Measurements from ENCODE around the gene CCM2L. TPM values are rescaled to one million over a fixed set of nuclear protein-coding genes. Genes with fewer than 3 reads are reported as not detected.
"Not testable (repeated sequence)": the region's sequence is repeated elsewhere in the genome, so short reads cannot be mapped to it uniquely, and the experiment has no call there.

CCM2L gene
- total and polyA plus RNA-seq, 7 donors = 3.3 to 7.3 (median 4.0) TPM

GRCh38 chr20:32031007-32031958 lies 21.0 kb downstream of the CCM2L start:
- 14 to 24% (median 17%) methylated on average over 55 to 59 of the region's 59 CpGs for WGBS, 3 donors
- H3K36me3 ChIP-seq (ENCODE audit: insufficient read depth in 1 of 2, low read depth in 1 of 2) = no peaks in the 10 kb centered on the region
- H3K4me3 ChIP-seq = peak overlapping the region; percentile 50
- H3K4me1 ChIP-seq = no peaks in the 10 kb centered on the region
- intact Hi-C loops (cut with DNase I) = loop anchor here (1.0 to 10.0 kb wide), 6 partner anchors 61 to 306 kb away; partner anchors contain the start of gene BCL2L1 (in 1 of the 2)
- H3K27ac ChIP-seq = no peak overlapping the region
- H3K9me3 ChIP-seq = no peaks in the 10 kb centered on the region
- TF ChIP-seq CTCF (IDR thresholded peaks at IDR 0.05) = peak; percentile 93
- DNase-seq (peak; percentile 77 to 87), ATAC-seq (peak; percentile 84 to 94 (median 87))
- H3K27me3 ChIP-seq (ENCODE audit: insufficient read depth in 3 of 3, low read length in 2 of 3) = peaks cover 0 to 32% (median under 1%) of the 10 kb centered on the region in 3 donors

- no peak for ATAC-seq
- intact Hi-C loops (cut with DNase I) = loop anchor here (5.0 to 10.0 kb wide), 4 partner anchors 59 to 309 kb away; partner anchors contain the start of gene BCL2L1 (in 1 of the 2)
- no peak overlapping the region for H3K27ac ChIP-seq
- H3K36me3 ChIP-seq (ENCODE audit: insufficient read depth in 1 of 2, low read depth in 1 of 2) = no peaks in the 10 kb centered on the region
- no peaks in the 10 kb centered on the region for H3K9me3 ChIP-seq
- H3K27me3 ChIP-seq (ENCODE audit: insufficient read depth in 3 of 3, low read length in 2 of 3) = peaks cover 0 to 40% (median 3%) of the 10 kb centered on the region in 3 donors
- no peaks in the 10 kb centered on the region for H3K4me1 ChIP-seq
- no peak for TF ChIP-seq CTCF (IDR thresholded peaks at IDR 0.05)
- DNase-seq = no peak
- no peak overlapping the region for H3K4me3 ChIP-seq
- 19 to 30% (median 24%) methylated on average over 2 of the region's 2 CpGs for WGBS, 3 donors
Observed at GRCh38 chr20:32033316-32033715, 23.1 kb downstream of the CCM2L start.

- not testable (repeated sequence) for H3K9me3 ChIP-seq; H3K36me3 ChIP-seq (ENCODE audit: insufficient read depth in 1 of 2, low read depth in 1 of 2); H3K27ac ChIP-seq; H3K4me1 ChIP-seq; ATAC-seq; H3K4me3 ChIP-seq; DNase-seq
- WGBS, 3 donors = 59 to 70% (median 61%) methylated on average over 3 of the region's 3 CpGs
- peaks cover 0 to 40% (median 3%) of the 10 kb centered on the region in 3 donors for H3K27me3 ChIP-seq (ENCODE audit: insufficient read depth in 3 of 3, low read length in 2 of 3)
- intact Hi-C loops (cut with DNase I) = loop anchor here (5.0 to 10.0 kb wide), 4 partner anchors 59 to 309 kb away; partner anchors contain the start of gene BCL2L1 (in 1 of the 2)
Observed at GRCh38 chr20:32033721-32034120, 23.5 kb downstream of the CCM2L start.

DNA sequence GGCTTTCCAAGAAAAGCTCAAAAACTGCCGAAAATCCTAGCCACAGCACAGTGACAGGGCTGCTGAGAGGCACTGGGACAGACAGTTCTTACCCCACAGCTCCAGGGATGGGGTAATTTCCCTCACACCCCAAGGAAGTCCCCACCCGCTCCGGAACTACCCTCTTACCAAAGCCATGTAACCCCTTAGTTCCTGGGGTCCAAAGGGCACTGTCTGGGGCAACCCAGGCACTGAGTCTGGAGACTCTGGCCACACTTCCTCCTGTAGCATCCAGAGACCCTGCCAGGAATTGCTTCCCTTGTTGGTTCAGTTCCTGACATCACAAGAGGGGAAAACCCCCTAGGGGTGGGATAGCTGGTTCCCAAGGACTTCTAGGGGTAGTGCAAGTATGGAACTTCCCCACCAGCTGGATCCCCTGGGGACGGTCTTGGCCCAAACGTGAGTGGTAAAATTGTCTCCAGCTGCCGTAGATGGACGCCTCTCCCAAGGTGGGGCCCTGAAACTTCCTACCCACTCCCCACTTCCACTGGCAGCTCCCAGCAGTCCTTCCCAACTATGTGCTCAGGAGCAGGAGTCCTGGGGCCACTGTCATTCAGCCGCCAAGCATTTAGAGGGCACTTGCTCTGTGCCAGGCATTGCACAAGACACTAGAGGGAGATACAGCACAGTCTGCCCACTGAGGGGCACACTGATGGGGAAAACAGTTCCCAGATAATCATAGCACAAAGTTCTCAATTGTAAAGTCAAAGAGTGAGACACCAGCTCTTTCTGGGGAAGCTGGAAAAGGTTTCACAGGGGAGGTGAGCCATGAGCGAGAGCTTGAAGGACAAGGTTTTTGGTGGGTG lies 24.6 kb downstream of the CCM2L start:
- TF ChIP-seq CTCF (IDR thresholded peaks at IDR 0.05) = no peak
- H3K4me1 ChIP-seq = no peaks in the 10 kb centered on the region

More for the DNA sequence above, 24.6 kb downstream of the CCM2L start:
- no peaks in the 10 kb centered on the region for H3K9me3 ChIP-seq
- intact Hi-C loops (cut with DNase I) = loop anchor here (5.0 to 10.0 kb wide), 4 partner anchors 57 to 310 kb away; partner anchors contain the start of gene BCL2L1 (in 1 of the 2)
- peaks cover 0 to 46% (median 3%) of the 10 kb centered on the region in 3 donors for H3K27me3 ChIP-seq (ENCODE audit: insufficient read depth in 3 of 3, low read length in 2 of 3)
- no peak for ATAC-seq
- H3K36me3 ChIP-seq (ENCODE audit: insufficient read depth in 1 of 2, low read depth in 1 of 2) = no peaks in the 10 kb centered on the region
- no peak overlapping the region for H3K4me3 ChIP-seq
- WGBS, 3 donors = 38 to 44% (median 41%) methylated on average over 9 of the region's 9 CpGs
- H3K27ac ChIP-seq = no peak overlapping the region
- no peak for DNase-seq

Measured in psoas muscle (tissue), 8 donors.